ENCODE data around the gene NANOG. TPM values are rescaled to one million over a fixed set of nuclear protein-coding genes. Genes with fewer than 3 reads are reported as not detected.
"Not testable (repeated sequence)": the region's sequence is repeated elsewhere in the genome, so short reads cannot be mapped to it uniquely, and the experiment has no call there.

NANOG gene
- total and polyA plus RNA-seq, 2 donors from 2014 or later: 0.16 TPM; not detected in 1

DNA sequence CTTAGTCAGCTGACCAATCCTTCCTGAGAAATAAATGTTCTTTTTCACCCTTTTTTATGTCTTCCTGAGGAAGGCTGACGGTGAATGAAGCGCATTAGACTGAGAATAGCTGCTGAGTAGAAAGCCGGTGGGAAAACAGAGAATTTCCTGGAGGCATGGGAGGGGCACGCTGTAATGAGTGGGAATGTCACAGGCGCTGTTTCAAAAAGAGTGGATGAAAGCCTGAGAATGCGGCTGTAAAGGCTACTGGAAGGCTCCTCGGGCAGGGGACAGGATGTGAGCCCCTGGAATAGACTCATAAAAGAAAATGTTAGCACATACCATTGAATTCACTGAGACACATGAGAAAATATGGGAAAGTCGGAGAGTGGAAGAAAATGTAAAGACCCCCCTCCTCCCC lies 53.9 kb downstream of the NANOG start:
- H3K4me1 ChIP-seq (ENCODE audit: control insufficient read depth in 2 of 3, insufficient read depth in 2 of 3, low read depth in 1 of 3, low read length in 3 of 3); H3K27me3 ChIP-seq (ENCODE audit: control insufficient read depth, insufficient read depth, low read length): not testable (repeated sequence)

DNA sequence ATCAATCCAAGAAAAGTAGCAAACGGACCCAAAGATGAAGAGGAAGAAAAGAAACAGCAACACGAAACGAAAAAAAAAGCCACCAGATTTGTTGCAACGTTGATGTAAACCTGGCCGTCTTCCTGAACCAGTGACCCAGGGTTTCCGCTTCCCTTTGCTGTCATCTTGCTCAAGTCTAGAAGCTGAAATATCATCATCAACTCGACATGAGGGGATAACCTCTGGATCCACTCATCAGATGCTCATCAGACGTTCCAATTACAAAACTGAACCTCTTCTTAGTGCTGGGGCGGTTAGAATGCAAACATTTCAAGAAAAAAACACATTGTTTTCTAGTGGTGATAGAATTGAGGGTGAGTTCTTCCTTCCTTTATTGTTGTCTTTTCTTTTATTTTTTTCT lies 54.4 kb downstream of the NANOG start:
- H3K36me3 ChIP-seq (ENCODE audit: control insufficient read depth in 2 of 3, insufficient read depth in 3 of 3, low read length in 3 of 3); H3K27me3 ChIP-seq (ENCODE audit: control insufficient read depth, insufficient read depth, low read length); H3K4me3 ChIP-seq (ENCODE audit: low read length in 3 of 3); H3K27ac ChIP-seq (ENCODE audit: low read depth in 2 of 2, low read length in 2 of 2); H3K9me3 ChIP-seq (ENCODE audit: control insufficient read depth in 2 of 3, insufficient read depth in 1 of 3, low read length in 3 of 3); intact Hi-C loops (cut with DNase I); H3K4me1 ChIP-seq (ENCODE audit: control insufficient read depth in 2 of 3, insufficient read depth in 2 of 3, low read depth in 1 of 3, low read length in 3 of 3); H3K9ac ChIP-seq (ENCODE audit: low read length in 3 of 3); DNase-seq: not testable (repeated sequence)
- peak; percentile 6 for FAIRE-seq

More for the DNA sequence above, 53.9 kb downstream of the NANOG start:
- FAIRE-seq; H3K9me3 ChIP-seq (ENCODE audit: control insufficient read depth in 2 of 3, insufficient read depth in 1 of 3, low read length in 3 of 3); H3K36me3 ChIP-seq (ENCODE audit: control insufficient read depth in 2 of 3, insufficient read depth in 3 of 3, low read length in 3 of 3); H3K27ac ChIP-seq (ENCODE audit: low read depth in 2 of 2, low read length in 2 of 2); intact Hi-C loops (cut with DNase I); H3K4me3 ChIP-seq (ENCODE audit: low read length in 3 of 3); H3K9ac ChIP-seq (ENCODE audit: low read length in 3 of 3): not testable (repeated sequence)
- peak in 1 of 5 donors; percentile 24 for DNase-seq

DNA sequence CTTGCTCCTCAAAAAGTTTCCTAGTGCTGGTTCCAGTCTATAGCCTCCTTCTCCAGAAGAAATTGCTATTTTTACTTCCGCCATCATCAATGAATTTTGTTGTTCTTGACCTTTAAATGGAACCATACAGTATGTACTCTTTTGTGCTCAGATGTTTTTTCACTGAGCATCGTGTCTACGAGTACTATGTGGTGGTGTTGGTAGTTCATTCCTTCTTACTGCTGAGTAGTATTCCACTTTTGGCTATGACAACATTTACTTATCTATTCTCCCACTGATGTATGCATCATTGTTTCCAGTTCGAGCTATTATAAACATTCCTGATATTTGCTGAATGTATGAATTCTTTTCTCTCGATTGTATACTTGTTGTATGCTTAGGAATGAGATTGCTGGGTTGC lies 54.9 kb downstream of the NANOG start:
- Histone ChIP-seq H3K9ac (ENCODE audit: low read length in 3 of 3) (no peak overlapping the region), H3K27ac (ENCODE audit: low read depth in 2 of 2, low read length in 2 of 2) (no peak overlapping the region), H3K36me3 (ENCODE audit: control insufficient read depth in 2 of 3, insufficient read depth in 3 of 3, low read length in 3 of 3) (no peaks in the 10 kb centered on the region), H3K9me3 (ENCODE audit: control insufficient read depth in 2 of 3, insufficient read depth in 1 of 3, low read length in 3 of 3) (no peaks in the 10 kb centered on the region), H3K27me3 (ENCODE audit: control insufficient read depth, insufficient read depth, low read length) (no peaks in the 10 kb centered on the region), H3K4me3 (ENCODE audit: low read length in 3 of 3) (no peak overlapping the region), H3K4me1 (ENCODE audit: control insufficient read depth in 2 of 3, insufficient read depth in 2 of 3, low read depth in 1 of 3, low read length in 3 of 3) (no peaks in the 10 kb centered on the region)
- no peak for DNase-seq
- TF ChIP-seq, protein P1, sequence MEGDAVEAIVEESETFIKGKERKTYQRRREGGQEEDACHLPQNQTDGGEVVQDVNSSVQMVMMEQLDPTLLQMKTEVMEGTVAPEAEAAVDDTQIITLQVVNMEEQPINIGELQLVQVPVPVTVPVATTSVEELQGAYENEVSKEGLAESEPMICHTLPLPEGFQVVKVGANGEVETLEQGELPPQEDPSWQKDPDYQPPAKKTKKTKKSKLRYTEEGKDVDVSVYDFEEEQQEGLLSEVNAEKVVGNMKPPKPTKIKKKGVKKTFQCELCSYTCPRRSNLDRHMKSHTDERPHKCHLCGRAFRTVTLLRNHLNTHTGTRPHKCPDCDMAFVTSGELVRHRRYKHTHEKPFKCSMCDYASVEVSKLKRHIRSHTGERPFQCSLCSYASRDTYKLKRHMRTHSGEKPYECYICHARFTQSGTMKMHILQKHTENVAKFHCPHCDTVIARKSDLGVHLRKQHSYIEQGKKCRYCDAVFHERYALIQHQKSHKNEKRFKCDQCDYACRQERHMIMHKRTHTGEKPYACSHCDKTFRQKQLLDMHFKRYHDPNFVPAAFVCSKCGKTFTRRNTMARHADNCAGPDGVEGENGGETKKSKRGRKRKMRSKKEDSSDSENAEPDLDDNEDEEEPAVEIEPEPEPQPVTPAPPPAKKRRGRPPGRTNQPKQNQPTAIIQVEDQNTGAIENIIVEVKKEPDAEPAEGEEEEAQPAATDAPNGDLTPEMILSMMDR (IDR thresholded peaks at IDR 0.05; ENCODE audit: borderline replicate concordance, extremely low read depth, insufficient read depth): no peak
- FAIRE-seq: no peak
- intact Hi-C loops (cut with DNase I): no loop called here

DNA sequence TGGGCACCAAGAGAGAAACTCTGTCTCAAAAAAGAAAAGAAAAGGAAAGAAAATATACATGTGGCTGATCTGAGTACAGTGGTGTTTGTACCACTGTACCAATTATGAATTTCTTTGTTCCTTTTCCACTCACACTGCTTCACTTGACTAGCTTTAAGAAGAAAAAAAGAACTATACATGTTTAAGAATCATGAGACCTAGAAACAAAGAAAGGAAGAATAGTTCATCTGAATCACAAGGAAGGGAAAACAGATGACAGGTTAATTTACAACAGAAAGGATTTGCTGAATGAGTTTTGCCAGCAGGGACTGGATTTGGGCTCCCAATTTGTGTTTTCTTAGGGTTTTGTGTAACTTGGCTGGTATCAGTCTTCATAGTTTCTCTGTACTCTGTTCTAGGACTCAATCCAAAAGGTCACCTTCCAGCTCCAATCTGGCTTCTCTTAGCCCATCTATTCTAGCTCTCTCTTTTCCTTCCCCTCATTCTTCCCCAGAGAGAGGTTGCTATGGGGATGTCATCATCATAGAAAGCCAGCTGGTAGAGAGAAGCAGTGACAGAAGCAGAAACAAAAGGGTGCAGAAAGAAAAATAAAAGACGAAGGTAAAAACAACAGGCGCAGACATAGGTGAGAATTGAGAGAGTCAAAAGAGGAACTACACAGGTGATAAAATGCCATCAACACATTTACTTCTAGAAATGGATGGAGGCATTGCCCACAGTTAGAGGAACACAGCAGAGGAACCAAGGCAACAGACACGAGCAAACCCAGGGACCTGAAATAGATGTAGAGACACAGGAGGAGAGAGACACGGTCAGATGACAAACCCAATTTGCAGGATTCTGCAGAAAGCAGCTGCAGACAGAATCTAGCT lies 58.3 kb downstream of the NANOG start:
- FAIRE-seq; H3K4me3 ChIP-seq (ENCODE audit: low read length in 3 of 3); H3K36me3 ChIP-seq (ENCODE audit: control insufficient read depth in 2 of 3, insufficient read depth in 3 of 3, low read length in 3 of 3); H3K27ac ChIP-seq (ENCODE audit: low read depth in 2 of 2, low read length in 2 of 2); intact Hi-C loops (cut with DNase I); H3K9ac ChIP-seq (ENCODE audit: low read length in 3 of 3); H3K4me1 ChIP-seq (ENCODE audit: control insufficient read depth in 2 of 3, insufficient read depth in 2 of 3, low read depth in 1 of 3, low read length in 3 of 3); H3K9me3 ChIP-seq (ENCODE audit: control insufficient read depth in 2 of 3, insufficient read depth in 1 of 3, low read length in 3 of 3); H3K27me3 ChIP-seq (ENCODE audit: control insufficient read depth, insufficient read depth, low read length): not testable (repeated sequence)
- peak in 2 of 5 donors; percentile 47 to 80 for DNase-seq

DNA sequence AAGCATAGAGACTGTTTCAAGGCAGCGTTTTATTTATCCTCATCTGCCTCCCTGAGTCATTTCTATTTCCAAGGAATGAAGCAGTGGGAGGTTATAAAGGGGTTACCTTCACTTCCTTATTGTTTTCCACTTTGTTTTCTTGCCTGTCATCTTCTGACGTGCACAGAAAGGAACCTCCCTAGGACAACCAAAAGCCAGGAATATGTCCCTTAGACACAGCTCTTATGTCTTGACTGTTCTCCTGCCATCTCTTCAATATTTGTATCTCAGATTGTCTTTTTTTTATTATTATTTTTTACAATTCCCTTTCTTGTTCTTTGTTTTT lies 58.9 kb downstream of the NANOG start:
- H3K36me3 ChIP-seq (ENCODE audit: control insufficient read depth in 2 of 3, insufficient read depth in 3 of 3, low read length in 3 of 3); H3K4me3 ChIP-seq (ENCODE audit: low read length in 3 of 3); H3K27ac ChIP-seq (ENCODE audit: low read depth in 2 of 2, low read length in 2 of 2); intact Hi-C loops (cut with DNase I); DNase-seq; H3K27me3 ChIP-seq (ENCODE audit: control insufficient read depth, insufficient read depth, low read length); H3K9me3 ChIP-seq (ENCODE audit: control insufficient read depth in 2 of 3, insufficient read depth in 1 of 3, low read length in 3 of 3); H3K9ac ChIP-seq (ENCODE audit: low read length in 3 of 3); FAIRE-seq; H3K4me1 ChIP-seq (ENCODE audit: control insufficient read depth in 2 of 3, insufficient read depth in 2 of 3, low read depth in 1 of 3, low read length in 3 of 3): not testable (repeated sequence)

Other genes with a start within 250 kb of the NANOG start
- gene APOBEC1, start 123.5 kb upstream of the NANOG start, total RNA-seq: not detected
- not detected for gene APOBEC1, start 123.5 kb upstream of the NANOG start, polyA plus RNA-seq (ENCODE audit: insufficient read depth, low read depth, low replicate concordance)
- gene GDF3, start 93.6 kb upstream of the NANOG start, total RNA-seq: 0.66 TPM
- 1.6 TPM for gene GDF3, start 93.6 kb upstream of the NANOG start, polyA plus RNA-seq (ENCODE audit: insufficient read depth, low read depth, low replicate concordance)
- not detected for gene DPPA3, start 78.0 kb upstream of the NANOG start, total RNA-seq
- gene DPPA3, start 78.0 kb upstream of the NANOG start, polyA plus RNA-seq (ENCODE audit: insufficient read depth, low read depth, low replicate concordance): not detected
- gene CLEC4C, start 42.0 kb upstream of the NANOG start, total RNA-seq: not detected
- gene CLEC4C, start 42.0 kb upstream of the NANOG start, polyA plus RNA-seq (ENCODE audit: insufficient read depth, low read depth, low replicate concordance): not detected
- not detected for gene NANOGNB, start 24.2 kb upstream of the NANOG start, total RNA-seq
- gene NANOGNB, start 24.2 kb upstream of the NANOG start, polyA plus RNA-seq (ENCODE audit: insufficient read depth, low read depth, low replicate concordance): not detected
- gene SLC2A14, start 83.5 kb downstream of the NANOG start, total RNA-seq: not detected
- gene SLC2A14, start 83.5 kb downstream of the NANOG start, polyA plus RNA-seq (ENCODE audit: insufficient read depth, low read depth, low replicate concordance): not detected
- 40.4 TPM for gene SLC2A3, start 146.8 kb downstream of the NANOG start, total RNA-seq
- gene SLC2A3, start 146.8 kb downstream of the NANOG start, polyA plus RNA-seq (ENCODE audit: insufficient read depth, low read depth, low replicate concordance): 12.1 TPM
- 17.0 TPM for gene FOXJ2, start 243.3 kb downstream of the NANOG start, total RNA-seq
- gene FOXJ2, start 243.3 kb downstream of the NANOG start, polyA plus RNA-seq (ENCODE audit: insufficient read depth, low read depth, low replicate concordance): 4.4 TPM